ENCODE measurements around the gene SASS6.

- no peak for TF ChIP-seq CTCF (conservative IDR thresholded peaks at IDR 0.05 in 1 of 2, IDR thresholded peaks at IDR 0.05 in 1 of 2; ENCODE audit: low read depth in 1 of 2, low read length in 2 of 2)
- TF ChIP-seq EZH2 (IDR thresholded peaks at IDR 0.05; ENCODE audit: low read length, missing control alignments) = no peak
Observed at GRCh38 chr1:100053119-100053518, 79.6 kb downstream of the SASS6 start.

Data from fibroblast of lung (primary cell).